K562 (cell line): Measurements from ENCODE around the gene FAM219A. TPM values are rescaled to one million over a fixed set of nuclear protein-coding genes. Genes with fewer than 3 reads are reported as not detected.

ENCODE experiments used
- ATAC-seq: fragments of 200-7000 bp; cut with Tn5 transposase; 3 replicates; pipeline ENCODE4 v1.9.1; 2020; ENCODE audit warnings: moderate library complexity
- BruUV-seq: library from RNA; stranded (reverse); fragments of 400-500 nt; replicated peaks from 2 replicates; lab custom pipeline; 2021; lab: Mats Ljungman, UMichigan
- CTCF ChIA-PET: fragments of 300-600 bp; formaldehyde crosslinking; extraction: SDS; loops from one replicate; lab custom pipeline; 2021; ENCODE audit warnings: low intra/inter-chr PET ratio; lab: Yijun Ruan, JAX
- POLR2A ChIA-PET: fragments of 300-600, 350-650 bp; sonication (Branson Sonifier 250); formaldehyde crosslinking; extraction: SDS; loops from one replicate; lab custom pipeline; 2021; ENCODE audit warnings: antibody characterized with exemption, inconsistent platforms; lab: Yijun Ruan, JAX
- DNase-seq, 4 experiments: peaks; one replicate each; pipeline versions ENCODE4 v3.0.0 to v3.0.0-alpha.2; 2011 to 2018; ENCODE audit warnings: low spot score in 3 of 4, mixed read lengths in 3 of 4; ENCODE audit errors: extremely low read depth in 1 of 4
- FAIRE-seq: peaks from 2 replicates; lab custom pipeline; 2011; peaks lifted over from hg19 to GRCh38; lab: Jason Lieb, UNC
- H2AFZ ChIP-seq: 2 replicates; pipeline ENCODE4 v1.6.0; 2011; ENCODE audit warnings: low read depth, low read length, control low read depth, inconsistent platforms
- H3K27ac ChIP-seq: fragments of 200-600 bp; 3 replicates; pipeline ENCODE4 v1.8.0; 2011; ENCODE audit warnings: low read depth, mild to moderate bottlenecking, control low read depth, inconsistent platforms, low read length, moderate library complexity, mixed read lengths; ENCODE audit errors: extremely low read depth
- H3K27me3 ChIP-seq, 2 experiments: fragments of 300-600 bp in 1 of 2; 2 replicates in 1 of 2; 3 replicates in 1 of 2; pipeline versions ENCODE4 v1.6.0 to v1.8.0; 2011; ENCODE audit warnings: inconsistent platforms in 2 of 2, low read length in 2 of 2, mild to moderate bottlenecking in 1 of 2, mixed read lengths in 1 of 2, moderate library complexity in 1 of 2; ENCODE audit not compliant: control insufficient read depth in 2 of 2, insufficient read depth in 2 of 2
- H3K36me3 ChIP-seq: fragments of 300-600 bp; 3 replicates; pipeline ENCODE4 v1.8.0; 2011; ENCODE audit warnings: mild to moderate bottlenecking, low read length, inconsistent platforms; ENCODE audit not compliant: control insufficient read depth, insufficient read depth
- H3K4me1 ChIP-seq, 2 experiments: fragments of 200-600 bp in 1 of 2; replicated peaks in 1 of 2; 2 replicates in 1 of 2; 3 replicates in 1 of 2; pipeline versions ENCODE4 v1.5.1 to v1.8.0; 2011; ENCODE audit warnings: inconsistent platforms in 2 of 2, low read length in 2 of 2, mild to moderate bottlenecking in 1 of 2, mixed read lengths in 1 of 2, moderate library complexity in 1 of 2; ENCODE audit not compliant: control insufficient read depth in 2 of 2, insufficient read depth in 2 of 2
- H3K4me2 ChIP-seq: 2 replicates; pipeline ENCODE4 v1.6.1; 2011; ENCODE audit warnings: low read length, control low read depth, inconsistent platforms, mixed read lengths; ENCODE audit not compliant: insufficient read depth
- H3K4me3 ChIP-seq: fragments of 200-600 bp; sonication (generic), shearing (Covaris generic); 2 replicates; pipeline ENCODE4 v1.5.1; 2016; ENCODE audit warnings: control low read depth, inconsistent platforms
- H3K79me2 ChIP-seq: fragments of 200-600 bp; 3 replicates; pipeline ENCODE4 v1.8.0; 2011; ENCODE audit warnings: low read length, inconsistent platforms; ENCODE audit not compliant: control insufficient read depth, insufficient read depth
- H3K9ac ChIP-seq, 2 experiments: 2 replicates each; pipeline versions ENCODE4 v1.6.0 to v1.6.1; 2011; ENCODE audit warnings: low read depth in 2 of 2, low read length in 2 of 2, control low read depth in 1 of 2, inconsistent platforms in 1 of 2, mild to moderate bottlenecking in 1 of 2, mixed read lengths in 1 of 2; ENCODE audit not compliant: insufficient read depth in 1 of 2
- H3K9me1 ChIP-seq: one replicate; pipeline ENCODE4 v1.6.0; 2011; ENCODE audit warnings: inconsistent platforms, mild to moderate bottlenecking, low read length, moderate library complexity; ENCODE audit not compliant: control insufficient read depth, insufficient read depth
- H3K9me3 ChIP-seq: replicated peaks from 2 replicates; pipeline ENCODE4 v1.5.1; 2011; ENCODE audit warnings: low read depth, low read length, inconsistent platforms; ENCODE audit not compliant: control insufficient read depth, insufficient read depth
- H4K20me1 ChIP-seq: replicated peaks from 2 replicates; pipeline ENCODE4 v1.6.1; 2011; ENCODE audit warnings: low read length, inconsistent platforms, mixed read lengths; ENCODE audit not compliant: control insufficient read depth, insufficient read depth
- ATF3 ChIP-seq, 2 experiments: fragments of 450-650 bp in 1 of 2; sonication (generic) in 1 of 2; formaldehyde crosslinking in 1 of 2; IDR thresholded peaks in 1 of 2; conservative IDR thresholded peaks in 1 of 2; 2 replicates each; pipeline versions ENCODE4 v1.6.1 to v1.8.1; 2016 to 2023; ENCODE audit warnings: mild to moderate bottlenecking in 2 of 2, moderate library complexity in 2 of 2, inconsistent platforms in 1 of 2, missing genetic modification reagents in 1 of 2
- EP400 ChIP-seq: fragments of 450-650 bp; IDR thresholded peaks from 2 replicates; pipeline ENCODE4 v1.6.1; 2017; ENCODE audit warnings: antibody characterized with exemption, mild to moderate bottlenecking, moderate library complexity
- RBBP5 ChIP-seq: fragments of 200-600 bp; sonication (generic); IDR thresholded peaks from 2 replicates; pipeline ENCODE4 v1.6.1; 2012; ENCODE audit warnings: borderline replicate concordance, mild to moderate bottlenecking, low read length, control low read depth, inconsistent platforms; ENCODE audit not compliant: insufficient read depth, poor library complexity, severe bottlenecking
- RBFOX2 ChIP-seq: fragments of 200-400 bp; formaldehyde crosslinking; IDR thresholded peaks from 2 replicates; pipeline ENCODE4 v1.6.1; 2017; ENCODE audit warnings: low read depth, mild to moderate bottlenecking, low read length, moderate library complexity
- ZNF507 ChIP-seq: conservative IDR thresholded peaks from 2 replicates; pipeline ENCODE4 v1.6.1; 2017; ENCODE audit warnings: missing genetic modification characterization, missing compliant biosample characterization
- WGBS: fragments of 100-300 bp; shearing (Covaris generic); methylation state at CpG from one replicate; pipeline ENCODE4 v1.1.6; 2016; ENCODE audit warnings: low coverage, mixed read lengths; ENCODE audit not compliant: insufficient coverage; ENCODE audit errors: missing lambda C conversion rate; 5-methylcytosine and 5-hydroxymethylcytosine counted together
- in situ Hi-C: fragments of 300-500 bp; cut with MboI; formaldehyde crosslinking; loops from 4 replicates; pipeline ENCODE4 v1.15.0; 2018; ENCODE audit warnings: inconsistent platforms, mixed read lengths
- intact Hi-C: fragments of 100-400 bp; cut with micrococcal nuclease; formaldehyde crosslinking; loops from 2 replicates; pipeline ENCODE4 v1.14.2; 2022
- polyA plus RNA-seq, 8 experiments: library from polyadenylated mRNA; depleted of rRNA in 4 of 8; stranded (reverse) in 5 of 8; unstranded in 3 of 8; fragments of >200 nt; fragmentation: Nextera tagmentation in 2 of 8; fragmentation: Illumina TruSeq in 1 of 8; extraction: Ambion mirVana in 2 of 8; extraction: Trizol in 1 of 8; gene quantifications; 2 replicates each; pipeline versions ENCODE4 v1.2.1 to v1.2.3, GENCODE V29; 2011 to 2014; ENCODE audit warnings: inconsistent platforms in 1 of 8, missing spikeins in 1 of 8
- total RNA-seq, 7 experiments: library from RNA; depleted of rRNA in 6 of 7; stranded (reverse); fragments of >200 nt in 6 of 7; fragmentation: Illumina TruSeq in 2 of 7; extraction: Trizol in 2 of 7; gene quantifications; 2 replicates each; pipeline versions ENCODE4 v1.2.1 to v1.2.3, GENCODE V29; 2011 to 2021; ENCODE audit warnings: low replicate concordance in 1 of 7

The FAM219A gene
- total and polyA plus RNA-seq, 9 of the 15 experiments (the other 6 are each of a cell fraction or from before 2014, with no cell fraction given) = 0.63 to 8.6 (median 2.9) TPM

DNA sequence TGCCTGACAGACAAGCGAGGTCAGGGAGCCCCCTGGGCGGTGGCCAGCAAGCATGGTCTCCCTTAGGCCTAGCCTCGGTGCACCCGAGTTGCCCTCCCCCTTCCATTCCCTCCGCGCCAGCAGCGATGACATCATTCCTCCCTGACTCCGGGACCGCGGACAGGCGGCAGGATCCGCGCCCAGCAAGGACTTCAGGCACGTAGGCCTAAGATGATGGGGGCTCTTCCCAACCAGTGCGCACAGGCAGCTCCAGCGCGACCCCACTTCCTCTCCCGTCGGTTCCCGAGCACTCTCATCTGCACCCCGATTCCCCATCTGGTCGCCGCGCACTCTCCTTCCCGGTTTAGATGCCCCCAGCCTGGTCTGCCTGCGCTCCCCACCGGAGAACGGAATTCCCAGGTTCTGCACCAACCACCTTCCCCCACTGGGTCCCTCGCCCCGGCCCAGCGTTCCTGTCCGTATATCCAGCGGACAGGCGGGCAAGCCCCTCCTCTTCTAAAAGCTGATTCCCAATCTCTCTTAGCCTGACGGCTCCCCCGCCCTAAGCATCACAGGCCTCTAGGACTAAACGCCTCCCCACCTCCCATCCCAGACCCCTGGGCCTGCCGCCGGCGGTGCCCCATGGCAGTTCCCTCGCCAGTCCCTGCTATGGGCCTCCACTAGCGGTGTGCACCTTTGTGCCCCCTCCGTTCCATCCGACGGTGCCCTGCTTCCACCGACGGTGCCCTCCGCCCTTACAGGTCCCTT, 931 bp downstream of the FAM219A start (continued):
- peak; percentile 83 for TF ChIP-seq ATF3 (IDR thresholded peaks at IDR 0.05)
- TF ChIP-seq ATF3 (CRISPR knock-in tag; conservative IDR thresholded peaks at IDR 0.05) = no peak
- peak; percentile 61; the same call in 1 of the 2 replicates for TF ChIP-seq RBFOX2

DNA sequence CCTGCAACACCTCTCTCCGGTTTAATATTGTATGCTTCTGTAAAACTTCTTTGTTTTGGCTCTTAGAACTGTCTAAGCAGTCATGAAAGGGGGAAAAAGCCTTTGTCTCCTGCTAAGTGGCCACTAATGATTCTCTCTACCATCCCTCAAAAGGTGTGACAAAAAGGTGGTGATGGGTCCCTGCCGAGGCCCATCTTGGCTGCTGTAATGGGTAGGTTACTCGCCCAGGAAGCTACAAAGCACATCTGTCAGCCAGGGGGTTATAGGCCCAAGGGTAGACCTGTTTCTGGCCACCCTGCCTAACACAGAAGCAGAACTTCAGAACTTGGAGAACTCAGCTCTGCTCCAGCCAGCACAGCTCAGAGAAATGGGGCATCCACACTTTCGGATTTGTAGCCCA, 1.6 kb downstream of the FAM219A start:
- Histone ChIP-seq H3K4me1 (peaks cover 8 to 22% of the 10 kb centered on the region in 2 experiments; a peak in 4 of 5 replicates), H3K9me1 (no peaks in the 10 kb centered on the region), H3K79me2 (peaks cover 4% of the 10 kb centered on the region; the same call in 1 of the 3 replicates), H3K9ac (peak overlapping the region in 1 of 2 experiments; percentile 92; a peak in 1 of 4 replicates), H3K27ac (no peak overlapping the region), H4K20me1 (peaks cover 10% of the 10 kb centered on the region), H3K27me3 (no peaks in the 10 kb centered on the region), H3K4me2 (peak overlapping the region; percentile 73; the same call in 1 of the 2 replicates), H3K36me3 (no peaks in the 10 kb centered on the region), H3K4me3 (no peak overlapping the region), H3K9me3 (no peaks in the 10 kb centered on the region), H2AFZ (no peak overlapping the region)
- DNase-seq (no peak), ATAC-seq (no peak), FAIRE-seq (no peak)
- POLR2A ChIA-PET = interaction anchor here (0.6 to 0.9 kb wide), 3 partner anchors 10 to 141 kb away, joined by 3 to 4 read pairs (median 3); no protein-coding TSS in a partner anchor
- WGBS = 81% methylated on average over 3 of the region's 4 CpGs
- intact Hi-C loops (no loop called here), in situ Hi-C loops (no loop called here)
- TF ChIP-seq RBBP5 (no peak), EP400 (no peak), ZNF507 (tag) (no peak)
- BruUV-seq = TSS peak; percentile 45
- CTCF ChIA-PET = no interaction called here
